Measurements from ENCODE around the gene RAET1L.
"Not testable (repeated sequence)": the region's sequence is repeated elsewhere in the genome, so short reads cannot be mapped to it uniquely, and the experiment has no call there.

The RAET1L gene

GRCh38 chr6:150025201-150025917, at the start of gene RAET1L:
Gene RAET1L (minus strand): TSS chr6:150025532. CDS start chr6:150025471, 61 bp downstream.
- no peak for DNase-seq

- no peak for DNase-seq
Observed at GRCh38 chr6:150075034-150075421, 49.7 kb upstream of the RAET1L start.

GRCh38 chr6:150074396-150075033, 49.2 kb upstream of the RAET1L start:
- DNase-seq, result not testable (repeated sequence)

GRCh38 chr6:150072201-150072600, 46.9 kb upstream of the RAET1L start:
- DNase-seq, result no peak

GRCh38 chr6:150070236-150070818, 45.0 kb upstream of the RAET1L start:
- no peak for DNase-seq

GRCh38 chr6:150069706-150070105, 44.4 kb upstream of the RAET1L start:
- DNase-seq, result no peak

- DNase-seq, result peak; percentile 86
Observed at GRCh38 chr6:150068720-150069648, 43.7 kb upstream of the RAET1L start, which contains the start of gene ULBP3. Gene ULBP3 (minus strand): TSS chr6:150069121. CDS start chr6:150069066, 55 bp downstream.

GRCh38 chr6:150068151-150068550, 42.8 kb upstream of the RAET1L start:
- DNase-seq, result no peak

GRCh38 chr6:150065083-150065482, 39.8 kb upstream of the RAET1L start:
- DNase-seq, result no peak

GRCh38 chr6:150063640-150064039, 38.3 kb upstream of the RAET1L start:
- DNase-seq, result no peak

GRCh38 chr6:150059973-150060372, 34.6 kb upstream of the RAET1L start:
- not testable (repeated sequence) for DNase-seq

- DNase-seq, result no peak
Observed at GRCh38 chr6:150058986-150059385, 33.7 kb upstream of the RAET1L start.

GRCh38 chr6:150058231-150058792, 33.0 kb upstream of the RAET1L start:
- DNase-seq, result no peak

- no peak for DNase-seq
Observed at GRCh38 chr6:150057501-150057951, 32.2 kb upstream of the RAET1L start.

GRCh38 chr6:150056916-150057315, 31.6 kb upstream of the RAET1L start:
- no peak for DNase-seq

- DNase-seq, result no peak
Observed at GRCh38 chr6:150056156-150056555, 30.8 kb upstream of the RAET1L start.

GRCh38 chr6:150055131-150055530, 29.8 kb upstream of the RAET1L start:
- no peak for DNase-seq

GRCh38 chr6:150053450-150053849, 28.1 kb upstream of the RAET1L start:
- DNase-seq, result no peak

GRCh38 chr6:150050846-150051245, 25.5 kb upstream of the RAET1L start:
- DNase-seq, result no peak

- no peak for DNase-seq
Observed at GRCh38 chr6:150048099-150048498, 22.8 kb upstream of the RAET1L start.

GRCh38 chr6:150046943-150047342, 21.6 kb upstream of the RAET1L start:
- no peak for DNase-seq

- no peak for DNase-seq
Observed at GRCh38 chr6:150044621-150045145, 19.4 kb upstream of the RAET1L start.
